HG03439 (cell line): ENCODE results near the gene CPEB2.
"Not testable (repeated sequence)": the region's sequence is repeated elsewhere in the genome, so short reads cannot be mapped to it uniquely, and the experiment has no call there.

Experiments
- ATAC-seq: cut with Tn5 transposase; IDR thresholded peaks from one replicate; pipeline ENCODE4 v1.9.1; 2021; ENCODE audit warnings: mild to moderate bottlenecking, moderate library complexity; ENCODE audit not compliant: unreplicated experiment

The CPEB2 gene

GRCh38 chr4:15043226-15043625 is 40.9 kb downstream of the CPEB2 start:
- no peak for ATAC-seq

DNA sequence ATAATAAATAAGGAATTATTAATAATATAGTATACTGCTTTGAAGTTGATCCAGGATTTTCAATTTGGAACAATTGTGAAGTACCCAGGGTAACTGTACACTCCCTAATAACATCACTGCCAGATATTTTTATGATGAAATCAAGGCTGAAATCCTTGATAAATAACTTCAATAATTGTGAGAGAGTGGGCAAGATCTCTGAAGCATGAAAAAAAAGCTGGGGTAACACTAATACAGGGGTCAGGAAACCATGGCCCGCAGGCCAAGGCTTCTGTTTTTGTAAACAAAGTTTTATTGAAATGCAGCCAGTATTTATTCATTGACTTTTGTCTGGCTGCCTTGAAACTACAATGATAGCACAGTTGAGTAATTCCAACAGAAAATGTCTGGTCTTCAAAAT is 41.6 kb downstream of the CPEB2 start:
- ATAC-seq, result no peak

GRCh38 chr4:15054541-15054940 is 52.3 kb downstream of the CPEB2 start:
- no peak for ATAC-seq

DNA sequence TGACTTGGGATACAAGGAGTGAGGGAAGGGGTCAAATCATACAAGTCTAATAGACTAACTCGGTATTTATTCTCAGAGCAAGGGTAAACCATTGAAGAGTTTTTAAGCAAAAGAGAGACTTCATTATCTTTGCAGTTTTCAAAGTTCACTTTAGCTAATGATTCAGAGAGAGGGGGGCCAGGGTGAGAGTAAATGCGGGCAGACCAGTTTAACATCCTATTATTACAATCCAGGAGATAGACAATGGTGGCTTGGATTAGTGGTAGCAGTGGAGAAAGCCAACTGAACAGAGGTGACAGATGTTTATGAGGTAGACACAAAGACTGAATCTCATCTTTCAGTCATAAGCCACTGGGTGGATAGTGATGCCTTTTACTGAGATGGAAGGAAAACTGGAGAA is 57.9 kb downstream of the CPEB2 start:
- ATAC-seq, result no peak

- ATAC-seq, result no peak
Observed at GRCh38 chr4:15063341-15063740, 61.1 kb downstream of the CPEB2 start.

GRCh38 chr4:15065516-15065915 is 63.2 kb downstream of the CPEB2 start:
- no peak for ATAC-seq

GRCh38 chr4:15066140-15066539 is 63.9 kb downstream of the CPEB2 start:
- ATAC-seq, result no peak

DNA sequence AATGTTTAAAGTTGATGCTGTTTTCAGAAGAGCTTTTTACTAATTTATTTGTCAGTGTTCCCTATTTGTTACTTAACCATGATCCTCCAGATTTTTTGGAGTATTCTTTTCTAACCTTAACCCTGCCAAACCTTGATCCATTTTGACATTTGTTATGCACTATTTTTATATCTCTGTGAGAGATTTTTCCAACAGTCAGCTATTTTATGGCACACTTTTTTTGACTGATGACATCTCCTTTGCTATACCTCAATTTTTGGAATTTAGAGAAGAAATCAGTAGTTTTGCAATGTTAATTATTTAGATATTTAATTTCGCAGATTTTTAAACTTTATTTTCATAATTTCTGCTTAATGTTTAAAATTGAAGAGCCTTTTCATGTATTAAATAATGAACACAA is 66.0 kb downstream of the CPEB2 start:
- no peak for ATAC-seq

DNA sequence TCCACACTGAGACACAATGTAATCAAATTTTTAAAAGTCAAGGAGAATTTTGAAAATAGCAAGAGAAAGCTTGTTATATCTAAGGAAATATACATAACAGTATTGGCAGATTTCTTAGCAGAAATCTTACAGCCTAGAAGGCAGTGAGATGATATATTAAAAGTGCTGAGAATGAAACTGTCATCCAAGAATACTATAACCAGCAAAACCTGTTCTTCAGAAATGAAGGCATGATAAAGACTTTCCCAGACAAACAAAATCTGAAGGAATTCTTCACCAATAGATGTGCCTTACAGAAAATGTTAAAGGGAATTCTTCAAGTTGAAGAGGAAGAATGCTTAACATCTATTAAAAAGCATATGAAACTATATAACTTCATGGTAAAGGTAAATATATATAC is 73.6 kb downstream of the CPEB2 start:
- no peak for ATAC-seq

DNA sequence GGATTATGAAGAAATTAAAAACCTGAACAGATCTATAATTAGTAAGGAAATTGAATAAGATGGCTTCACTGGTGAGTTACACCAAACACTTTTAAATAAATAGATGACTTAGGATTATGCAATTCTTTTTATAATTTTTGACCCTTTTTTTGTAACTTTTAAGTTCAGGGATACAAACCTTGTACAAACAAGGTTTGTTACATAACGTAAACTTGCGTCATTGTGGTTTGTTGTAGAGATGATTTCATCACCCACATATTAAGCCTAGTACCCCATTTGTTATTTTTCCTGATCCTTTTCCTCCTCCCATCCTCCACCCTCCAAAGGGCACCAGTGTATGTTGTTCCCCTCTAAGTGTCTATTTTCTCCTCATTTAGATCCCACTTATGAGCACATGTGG is 75.7 kb downstream of the CPEB2 start:
- no peak for ATAC-seq

GRCh38 chr4:15078682-15079642 is 76.7 kb downstream of the CPEB2 start:
- ATAC-seq, result no peak

DNA sequence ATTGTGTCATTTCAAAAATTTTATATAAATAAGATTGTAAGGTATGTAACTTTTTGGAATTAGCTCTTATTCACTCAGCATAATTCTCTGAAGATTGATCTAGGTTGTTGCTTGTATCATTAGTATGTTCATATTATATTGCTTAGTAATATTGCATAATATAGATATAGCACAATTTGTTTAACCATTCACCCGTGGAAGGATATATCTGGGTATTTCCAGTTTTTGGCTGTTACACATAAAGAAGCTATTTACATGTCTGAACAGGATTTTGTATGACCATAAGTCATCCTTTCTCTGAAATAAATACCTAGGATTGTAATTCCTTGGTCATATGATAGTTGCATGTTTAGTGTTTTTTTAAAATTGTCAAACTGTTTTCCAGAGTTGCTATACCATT is 82.5 kb downstream of the CPEB2 start:
- ATAC-seq, result no peak

GRCh38 chr4:15085762-15086161 is 83.5 kb downstream of the CPEB2 start:
- not testable (repeated sequence) for ATAC-seq

DNA sequence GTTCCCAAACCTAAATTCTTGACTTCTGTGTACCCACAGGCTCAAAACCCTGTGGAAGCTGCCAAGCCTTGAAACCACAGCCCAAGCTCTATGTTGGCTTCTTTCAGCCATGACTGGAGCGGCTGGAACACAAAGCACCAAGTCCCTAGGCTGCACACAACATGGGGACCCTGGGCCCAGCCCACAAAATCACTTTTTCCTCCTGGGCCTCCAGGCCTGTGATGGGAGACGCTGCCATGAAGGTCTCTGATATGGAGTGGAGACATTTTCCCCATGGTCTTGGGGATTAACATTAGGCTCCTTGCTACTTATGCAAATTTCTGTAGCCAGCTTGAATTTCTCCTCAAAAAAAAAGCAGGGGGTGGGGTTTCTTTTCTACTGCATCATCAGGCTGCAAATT is 84.0 kb downstream of the CPEB2 start:
- ATAC-seq, result not testable (repeated sequence)

DNA sequence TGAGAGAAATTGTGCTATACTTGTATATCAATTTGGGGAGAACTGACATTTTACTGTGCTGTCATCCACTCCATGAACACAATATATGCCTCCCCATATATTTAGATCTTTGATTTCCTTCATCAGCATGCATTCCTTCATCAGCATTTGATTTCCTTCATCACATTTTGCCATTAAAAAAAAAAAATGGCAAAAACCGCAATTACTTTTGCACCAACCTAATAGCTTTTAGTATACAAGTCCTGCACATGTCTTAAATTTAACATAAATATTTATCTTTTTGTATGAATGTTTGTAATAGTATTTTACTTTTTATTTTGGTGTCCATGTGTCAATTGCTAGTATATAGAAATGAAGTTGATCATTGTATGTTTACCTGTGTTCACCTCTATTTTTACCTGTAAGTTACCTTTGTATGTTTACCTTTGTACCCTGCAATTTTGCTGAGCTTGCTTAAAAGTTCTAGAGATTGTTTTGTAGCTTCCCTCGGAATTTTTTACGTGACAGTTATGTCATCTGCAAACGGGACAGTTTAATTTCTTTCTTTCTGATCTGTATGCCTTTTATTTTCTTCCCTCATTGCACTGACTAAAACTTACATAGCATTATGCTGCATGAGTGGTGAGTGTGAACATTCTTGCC is 86.2 kb downstream of the CPEB2 start:
- ATAC-seq, result no peak

DNA sequence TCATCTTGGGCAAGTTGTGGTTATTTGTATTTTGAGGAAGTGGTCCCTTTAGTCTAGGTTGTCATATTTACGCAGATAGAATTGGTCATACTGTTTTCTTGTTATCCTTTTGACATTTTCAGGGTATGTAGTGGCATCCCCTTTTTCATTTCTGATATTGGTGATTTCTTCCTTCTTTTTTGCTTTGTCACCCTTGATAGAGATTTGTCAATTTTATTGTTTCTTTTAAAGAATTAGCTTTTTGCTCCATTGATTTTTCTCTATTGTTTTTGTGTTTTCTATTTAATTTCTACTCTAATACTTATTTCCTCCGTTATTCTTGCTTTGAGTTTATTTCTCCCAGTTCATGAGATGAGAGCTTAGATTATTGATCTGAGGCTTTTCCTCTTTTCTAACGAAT is 87.7 kb downstream of the CPEB2 start:
- no peak for ATAC-seq

GRCh38 chr4:15100380-15100779 is 98.1 kb downstream of the CPEB2 start:
- ATAC-seq, result no peak

GRCh38 chr4:15100994-15101695 is 98.9 kb downstream of the CPEB2 start:
- ATAC-seq, result no peak

DNA sequence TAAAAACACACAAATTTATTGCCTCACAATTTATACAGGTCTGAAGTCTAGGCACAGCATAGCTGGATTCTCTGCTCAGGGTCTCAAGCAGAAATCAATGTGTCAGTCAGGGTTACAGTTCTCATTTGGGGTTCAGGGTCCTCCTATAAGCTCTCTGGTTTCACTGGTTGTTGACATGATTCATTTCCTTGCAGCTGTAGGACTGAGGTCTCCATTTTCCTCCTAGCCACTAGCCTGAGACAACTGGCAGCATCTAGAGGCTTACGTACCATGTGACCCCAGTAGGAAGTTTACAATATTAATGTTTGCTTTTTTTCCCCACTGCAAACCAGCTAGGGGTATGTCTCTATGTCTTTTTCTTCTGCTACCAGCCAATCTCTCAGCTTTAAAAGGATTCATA is 102.5 kb downstream of the CPEB2 start:
- ATAC-seq, result no peak

GRCh38 chr4:15106399-15106798 is 104.1 kb downstream of the CPEB2 start:
- ATAC-seq, result no peak

- no peak for ATAC-seq
Observed at GRCh38 chr4:15109600-15109999, 107.3 kb downstream of the CPEB2 start.

GRCh38 chr4:15110120-15110571 is 107.9 kb downstream of the CPEB2 start:
- no peak for ATAC-seq
